SIG-M5 treated with dmso at 0.1 percent for 504 hours (cell line): ENCODE data around the gene TULP4.

ENCODE experiments used
- DNase-seq: peaks from one replicate; lab custom pipeline; 2025; ENCODE audit not compliant: unreplicated experiment; lab: John Stamatoyannopoulos, UW

TULP4 gene, protein sequence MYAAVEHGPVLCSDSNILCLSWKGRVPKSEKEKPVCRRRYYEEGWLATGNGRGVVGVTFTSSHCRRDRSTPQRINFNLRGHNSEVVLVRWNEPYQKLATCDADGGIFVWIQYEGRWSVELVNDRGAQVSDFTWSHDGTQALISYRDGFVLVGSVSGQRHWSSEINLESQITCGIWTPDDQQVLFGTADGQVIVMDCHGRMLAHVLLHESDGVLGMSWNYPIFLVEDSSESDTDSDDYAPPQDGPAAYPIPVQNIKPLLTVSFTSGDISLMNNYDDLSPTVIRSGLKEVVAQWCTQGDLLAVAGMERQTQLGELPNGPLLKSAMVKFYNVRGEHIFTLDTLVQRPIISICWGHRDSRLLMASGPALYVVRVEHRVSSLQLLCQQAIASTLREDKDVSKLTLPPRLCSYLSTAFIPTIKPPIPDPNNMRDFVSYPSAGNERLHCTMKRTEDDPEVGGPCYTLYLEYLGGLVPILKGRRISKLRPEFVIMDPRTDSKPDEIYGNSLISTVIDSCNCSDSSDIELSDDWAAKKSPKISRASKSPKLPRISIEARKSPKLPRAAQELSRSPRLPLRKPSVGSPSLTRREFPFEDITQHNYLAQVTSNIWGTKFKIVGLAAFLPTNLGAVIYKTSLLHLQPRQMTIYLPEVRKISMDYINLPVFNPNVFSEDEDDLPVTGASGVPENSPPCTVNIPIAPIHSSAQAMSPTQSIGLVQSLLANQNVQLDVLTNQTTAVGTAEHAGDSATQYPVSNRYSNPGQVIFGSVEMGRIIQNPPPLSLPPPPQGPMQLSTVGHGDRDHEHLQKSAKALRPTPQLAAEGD (N-terminal part only)

DNA sequence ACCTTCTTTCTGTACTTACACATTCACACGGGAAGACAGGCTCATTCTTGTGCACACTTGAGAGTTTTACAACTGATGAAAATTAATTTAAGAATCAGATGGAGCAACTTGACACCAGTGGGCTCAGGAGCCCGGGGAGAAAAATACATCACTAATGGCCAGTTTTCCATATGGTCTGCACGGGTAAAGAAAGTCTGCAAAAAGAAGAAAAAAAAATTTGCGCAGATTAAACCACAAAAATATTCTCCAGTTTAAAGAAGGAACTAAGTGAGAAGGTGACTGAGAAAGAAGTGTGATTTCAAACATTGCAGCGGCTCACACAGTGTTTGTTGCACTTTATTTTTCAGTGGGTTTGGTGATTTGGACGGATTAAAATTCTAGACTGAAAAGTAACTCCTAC is at the start of gene TULP4:
Gene TULP4 (plus strand): TSS at position 301 of the 400 bp plus-strand sequence. CDS start 1,552 bp downstream, outside the sequence.
- no peak for DNase-seq

- DNase-seq, result no peak
Measured at GRCh38 chr6:158262755-158263154, 49.5 kb upstream of the TULP4 start.

GRCh38 chr6:158264180-158264579 is 48.1 kb upstream of the TULP4 start:
- DNase-seq, result no peak

DNA sequence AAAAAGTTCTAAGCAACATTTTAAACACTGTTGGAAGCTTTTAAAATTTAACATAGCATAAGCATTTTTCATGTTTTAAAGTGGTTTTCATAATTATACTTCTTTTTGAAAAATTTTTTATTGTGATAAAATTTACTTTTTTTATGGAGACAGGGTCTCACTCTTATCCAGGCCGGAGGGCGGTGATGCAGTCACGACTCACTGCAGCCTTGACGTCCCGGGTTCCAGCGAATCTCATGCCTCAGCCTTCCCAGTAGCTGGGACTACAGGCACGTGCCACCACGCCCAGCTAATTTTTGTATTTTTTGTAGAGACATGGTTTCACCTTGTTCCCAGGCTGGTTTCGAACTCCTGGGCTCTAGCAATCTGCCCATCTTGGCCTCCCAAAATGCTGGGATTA is 46.1 kb upstream of the TULP4 start:
- DNase-seq, result no peak

- DNase-seq, result no peak
Measured at GRCh38 chr6:158268361-158269147, 43.7 kb upstream of the TULP4 start.

GRCh38 chr6:158269657-158270056 is 42.6 kb upstream of the TULP4 start:
- DNase-seq, result no peak

- DNase-seq, result no peak
Measured at GRCh38 chr6:158270389-158271127, 41.7 kb upstream of the TULP4 start.

DNA sequence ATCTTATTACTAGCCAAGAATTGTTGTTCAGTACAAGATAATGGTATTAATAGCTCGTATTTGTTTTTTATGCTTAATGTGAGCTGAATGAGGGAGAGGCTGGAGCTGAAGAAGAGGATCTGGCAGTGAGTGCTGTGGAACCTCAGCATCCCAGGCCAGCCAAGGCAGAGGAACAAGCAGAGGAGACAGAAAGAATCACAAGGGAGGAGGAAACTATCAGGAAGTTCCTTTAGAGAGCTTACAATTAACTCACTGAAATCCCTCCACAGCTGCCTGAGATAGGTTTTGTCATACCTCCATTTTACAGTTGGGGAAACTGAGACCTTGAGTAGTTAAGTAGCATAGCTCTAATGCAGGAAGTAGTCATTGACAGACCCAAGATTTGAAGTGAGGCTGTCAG is 39.9 kb upstream of the TULP4 start:
- DNase-seq, result no peak

DNA sequence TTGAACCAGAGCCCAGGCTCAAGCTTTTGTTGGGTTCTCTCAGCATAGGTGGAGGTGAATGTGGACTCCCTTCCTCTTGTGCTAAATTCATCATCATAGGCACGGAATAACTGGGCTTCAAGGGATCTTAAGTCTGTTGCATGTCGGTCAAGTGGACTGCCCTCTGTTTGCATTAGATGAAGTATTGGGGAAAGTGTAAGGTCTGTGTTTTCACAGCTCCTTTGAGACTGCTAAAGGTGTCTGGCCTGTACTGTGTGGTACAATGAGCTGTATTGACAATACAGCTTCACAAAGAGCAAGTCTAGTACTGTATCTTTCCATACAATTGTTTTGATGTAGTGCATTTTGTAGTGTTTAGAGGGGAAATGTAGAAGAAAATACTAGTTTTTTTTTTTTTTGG is 34.3 kb upstream of the TULP4 start:
- no peak for DNase-seq

DNA sequence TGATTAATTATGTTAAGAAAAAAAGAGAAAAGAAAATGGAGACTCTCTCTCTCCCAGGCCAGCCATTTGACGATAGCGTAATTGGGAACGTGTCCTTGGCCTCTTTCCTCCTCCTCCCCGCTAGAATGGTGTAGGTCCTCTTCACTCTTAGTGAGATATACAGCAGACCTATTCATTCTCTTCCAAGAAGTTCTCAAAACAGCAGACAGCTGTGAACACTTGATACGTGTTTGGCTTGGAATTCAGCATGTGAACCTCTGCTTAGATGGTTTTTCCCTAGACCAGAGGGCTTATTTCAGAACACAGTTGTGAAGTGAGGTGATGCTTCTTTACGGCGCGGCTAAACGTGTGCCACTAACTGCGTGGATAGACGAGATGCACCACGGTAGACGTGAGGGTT is 32.6 kb upstream of the TULP4 start:
- DNase-seq, result no peak

DNA sequence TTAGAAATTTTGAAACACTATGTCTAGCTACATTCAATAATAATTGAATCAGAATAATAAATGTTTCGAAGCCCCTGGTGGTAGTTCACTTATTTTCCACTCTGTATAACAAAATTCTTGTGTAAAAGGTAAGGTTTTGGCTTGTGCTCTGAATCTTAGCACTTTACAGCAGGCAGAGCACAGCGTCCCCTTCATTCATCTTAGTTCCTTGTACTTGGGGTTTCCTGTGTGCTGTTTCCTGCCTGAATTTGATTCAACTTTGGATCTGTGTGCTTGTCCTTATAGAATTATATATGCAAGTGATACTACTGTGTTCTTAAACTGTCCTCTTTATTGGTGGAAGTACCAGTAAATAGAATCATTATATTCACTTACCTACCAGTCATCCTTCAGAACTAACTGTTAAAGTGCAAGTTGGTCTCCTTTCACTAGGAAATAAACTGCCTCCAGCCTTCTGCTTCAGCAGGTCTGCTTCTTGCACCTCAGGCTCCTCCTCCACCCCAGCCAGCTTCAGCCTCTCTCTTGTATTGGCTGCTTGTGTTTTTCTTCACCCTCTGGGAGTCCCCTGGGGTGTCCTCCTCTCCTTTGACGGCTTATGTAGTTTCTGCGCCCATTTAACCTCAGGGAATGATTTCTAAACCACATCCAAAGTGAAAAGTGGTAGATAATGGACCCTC is 28.8 kb upstream of the TULP4 start:
- no peak for DNase-seq

GRCh38 chr6:158284007-158284875 is 28.0 kb upstream of the TULP4 start:
- DNase-seq, result no peak

- DNase-seq, result no peak
Measured at GRCh38 chr6:158284876-158285655, 27.2 kb upstream of the TULP4 start.

DNA sequence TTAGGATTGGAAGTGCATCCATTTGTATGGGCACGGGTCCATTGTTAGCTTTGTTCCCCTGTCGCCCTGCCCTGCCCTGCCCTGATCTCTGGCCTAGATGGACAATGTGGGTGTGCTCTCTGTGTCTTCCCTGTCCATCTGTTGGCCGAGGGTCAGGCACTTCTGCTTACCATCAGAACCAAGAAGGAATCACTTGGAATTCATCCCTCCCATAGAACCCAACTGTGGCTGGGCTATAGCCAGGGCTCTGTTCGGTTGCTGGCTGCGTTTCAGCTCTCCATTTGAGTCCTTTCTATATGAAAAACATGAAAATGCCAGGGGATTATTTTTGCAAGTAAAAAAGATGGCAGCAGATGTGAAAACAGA is 26.6 kb upstream of the TULP4 start:
- DNase-seq, result no peak

DNA sequence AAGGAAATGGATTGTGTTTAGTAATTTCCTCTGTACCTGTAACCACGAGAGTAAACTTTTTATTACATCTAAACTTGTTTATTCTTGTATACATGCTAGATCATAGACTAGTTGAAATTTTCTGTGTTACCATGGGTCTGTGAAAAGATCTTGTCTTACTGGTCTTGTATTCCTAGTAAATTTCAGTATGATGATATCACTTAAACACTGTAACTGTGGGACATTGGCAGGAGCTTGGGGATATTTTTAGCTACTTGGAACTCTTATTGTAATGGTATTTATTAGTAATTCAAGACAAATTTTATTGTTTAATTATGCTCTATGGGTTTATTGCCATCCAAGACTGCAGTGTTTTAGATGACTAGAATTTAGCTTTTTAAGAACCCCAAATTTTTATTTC is 25.9 kb upstream of the TULP4 start:
- DNase-seq, result no peak

- no peak for DNase-seq
Measured at GRCh38 chr6:158287047-158287446, 25.2 kb upstream of the TULP4 start.

DNA sequence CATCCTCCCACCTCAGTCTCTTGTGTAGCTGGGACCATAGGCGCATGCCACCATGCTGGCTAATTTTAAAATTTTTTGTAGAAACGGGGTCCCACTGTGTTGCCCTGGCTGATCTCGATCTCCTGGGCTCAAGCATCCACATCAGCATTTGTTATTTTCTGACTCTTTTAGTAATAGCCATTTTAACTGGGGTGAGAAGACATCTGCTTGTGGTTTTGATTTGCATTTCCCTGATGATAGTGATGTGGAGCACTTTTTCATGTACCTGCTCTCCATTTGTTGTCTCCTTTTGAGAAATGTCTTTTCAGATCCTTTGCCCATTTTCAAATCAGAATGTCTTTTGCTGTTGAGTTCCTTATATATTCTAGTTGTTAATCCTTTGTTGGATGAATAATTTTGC is 22.2 kb upstream of the TULP4 start:
- no peak for DNase-seq

DNA sequence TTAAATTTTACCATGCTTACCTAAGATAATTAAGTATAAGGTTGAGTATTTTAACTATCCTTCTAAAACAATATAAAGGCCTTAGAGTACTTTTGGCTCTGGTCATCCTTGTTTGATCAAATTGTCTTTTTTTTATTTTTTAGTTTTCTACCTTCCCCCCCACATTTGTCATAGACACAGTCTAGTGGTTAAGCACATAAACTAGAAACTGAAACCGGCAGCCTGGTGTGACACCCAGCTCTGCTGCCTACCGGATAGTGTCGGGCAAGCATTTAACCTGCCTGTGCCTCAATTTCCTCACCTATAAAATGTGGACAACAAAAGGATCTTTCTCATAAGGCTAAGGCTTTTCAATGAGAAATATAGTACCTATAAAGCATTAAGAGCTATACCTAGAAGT is 21.6 kb upstream of the TULP4 start:
- no peak for DNase-seq

DNA sequence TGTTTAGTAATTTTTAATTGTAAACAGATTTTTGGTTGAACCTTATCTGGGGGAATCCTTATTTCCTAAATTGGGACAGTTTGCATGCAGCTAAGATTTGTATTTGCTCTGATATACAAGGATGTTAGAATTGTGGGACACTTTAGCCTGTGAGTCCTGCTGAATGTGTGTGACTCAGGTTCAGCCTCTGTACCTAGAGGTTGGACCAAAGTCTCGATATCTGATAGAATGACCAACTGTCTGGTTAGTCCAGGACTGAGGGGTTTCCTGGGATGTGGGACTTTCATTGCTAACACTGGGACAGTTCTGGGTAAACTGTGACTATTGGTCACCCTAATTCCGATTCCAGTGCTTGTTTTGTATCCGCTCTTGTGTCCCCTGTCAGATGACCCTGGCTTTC is 20.2 kb upstream of the TULP4 start:
- DNase-seq, result no peak
